Right lobe of liver (tissue), 4 donors: ENCODE measurements around the gene CDYL.

Experiments
- CTCF ChIP-seq, 4 donors: fragments of 200-600 bp in 3 of 4; fragments of 450-650 bp in 1 of 4; IDR thresholded peaks; one replicate each; pipeline versions ENCODE4 v1.5.1 to v1.8.0; 2016 to 2022; ENCODE audit warnings: antibody characterized with exemption in 4 of 4, mild to moderate bottlenecking in 2 of 4
- POLR2A ChIP-seq: fragments of 450-650 bp; IDR thresholded peaks from one replicate; pipeline ENCODE4 v1.6.1; 2017; ENCODE audit warnings: antibody characterized with exemption, mild to moderate bottlenecking
- donor health status: DM: no; HTN: no; CAD: no.
- donor health status: DM: no; HTN: no; CAD: no.
- donor health status: DM: no; HTN: yes; CAD: no.

- TF ChIP-seq CTCF (IDR thresholded peaks at IDR 0.05) (no peak), POLR2A (no peak)
These were observed 35.9 kb downstream of the CDYL start for GRCh38 chr6:4812068-4812467.
